C4-2B (cell line): Measurements from ENCODE around the gene MYBPH.

Experiments
- ZFX ChIP-seq: fragments of 450-650 bp; IDR thresholded peaks from 2 replicates; pipeline ENCODE4 v1.6.1; 2017
- TF ChIP-seq, protein P1 (sequence below): fragments of 450-650 bp; conservative IDR thresholded peaks from 2 replicates; pipeline ENCODE4 v1.5.1; 2017; ENCODE audit warnings: mild to moderate bottlenecking

DNA sequence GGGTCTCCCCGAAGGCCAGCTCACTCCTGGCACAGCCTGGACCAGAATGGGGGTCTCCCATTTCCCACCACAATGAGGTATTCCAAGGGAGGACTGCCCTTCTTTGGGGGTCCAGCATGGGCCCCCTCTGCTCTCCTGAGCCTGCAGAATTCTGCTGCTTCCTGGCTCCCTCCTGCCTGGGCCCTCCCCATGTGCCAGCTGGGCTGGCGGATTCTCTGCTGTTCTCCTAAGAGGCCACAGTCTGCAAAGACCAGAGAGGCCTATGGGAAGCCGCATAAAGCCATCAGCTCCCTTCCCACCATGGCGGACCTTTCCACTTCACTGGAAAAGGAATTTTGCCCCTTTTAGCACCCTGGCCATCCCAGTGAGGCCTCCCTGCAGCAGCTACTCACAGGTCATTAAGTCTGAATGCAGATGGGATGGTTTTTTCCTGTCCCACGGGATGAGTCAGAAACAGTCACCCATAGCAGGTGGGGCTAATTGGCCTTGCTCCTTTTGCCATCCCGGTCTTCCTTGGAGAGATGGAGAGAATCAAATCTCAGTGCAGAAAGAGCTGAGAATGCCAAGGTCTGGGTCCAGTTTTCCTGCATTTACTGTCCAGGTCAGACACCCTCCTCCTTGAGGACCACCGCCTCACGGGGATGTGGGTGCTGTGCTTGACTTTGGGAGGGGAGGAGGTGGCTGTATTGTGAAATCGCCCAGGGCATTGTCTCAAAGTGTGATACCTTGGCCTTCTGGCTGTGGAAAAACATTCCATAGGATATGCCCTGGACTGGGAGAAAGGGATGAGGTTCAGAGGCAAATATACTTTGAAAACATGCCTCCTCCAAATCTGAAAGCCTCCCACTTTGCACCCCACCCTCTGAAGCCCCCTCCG is 23.2 kb downstream of the MYBPH start:
- no peak for TF ChIP-seq ZFX
- TF ChIP-seq, protein P1, sequence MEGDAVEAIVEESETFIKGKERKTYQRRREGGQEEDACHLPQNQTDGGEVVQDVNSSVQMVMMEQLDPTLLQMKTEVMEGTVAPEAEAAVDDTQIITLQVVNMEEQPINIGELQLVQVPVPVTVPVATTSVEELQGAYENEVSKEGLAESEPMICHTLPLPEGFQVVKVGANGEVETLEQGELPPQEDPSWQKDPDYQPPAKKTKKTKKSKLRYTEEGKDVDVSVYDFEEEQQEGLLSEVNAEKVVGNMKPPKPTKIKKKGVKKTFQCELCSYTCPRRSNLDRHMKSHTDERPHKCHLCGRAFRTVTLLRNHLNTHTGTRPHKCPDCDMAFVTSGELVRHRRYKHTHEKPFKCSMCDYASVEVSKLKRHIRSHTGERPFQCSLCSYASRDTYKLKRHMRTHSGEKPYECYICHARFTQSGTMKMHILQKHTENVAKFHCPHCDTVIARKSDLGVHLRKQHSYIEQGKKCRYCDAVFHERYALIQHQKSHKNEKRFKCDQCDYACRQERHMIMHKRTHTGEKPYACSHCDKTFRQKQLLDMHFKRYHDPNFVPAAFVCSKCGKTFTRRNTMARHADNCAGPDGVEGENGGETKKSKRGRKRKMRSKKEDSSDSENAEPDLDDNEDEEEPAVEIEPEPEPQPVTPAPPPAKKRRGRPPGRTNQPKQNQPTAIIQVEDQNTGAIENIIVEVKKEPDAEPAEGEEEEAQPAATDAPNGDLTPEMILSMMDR, result no peak
